Tibial nerve (tissue), 3 donors: ENCODE measurements around the gene FAT4.

Experiments
- CTCF ChIP-seq, 5 experiments: fragments of 200-600 bp in 3 of 5; fragments of 450-650 bp in 2 of 5; sonication (generic) in 3 of 5; IDR thresholded peaks; one replicate each; pipeline ENCODE4 v1.5.1; 2016 to 2019; ENCODE audit warnings: antibody characterized with exemption in 5 of 5, mild to moderate bottlenecking in 3 of 5, moderate library complexity in 2 of 5
- POLR2A ChIP-seq, 2 donors: fragments of 450-650 bp; IDR thresholded peaks; one replicate each; pipeline ENCODE4 v1.6.1; 2017; ENCODE audit warnings: antibody characterized with exemption in 2 of 2, mild to moderate bottlenecking in 2 of 2, moderate library complexity in 2 of 2

- no peak for TF ChIP-seq CTCF (IDR thresholded peaks at IDR 0.05)
- TF ChIP-seq POLR2A (IDR thresholded peaks at IDR 0.05): no peak
These were observed 16.4 kb downstream of the FAT4 start for GRCh38 chr4:125331116-125331515.
